Measurements from ENCODE around the gene CARM1. TPM values are rescaled to one million over a fixed set of nuclear protein-coding genes. Genes with fewer than 3 reads are reported as not detected.

Gene CARM1
- total RNA-seq, 1 experiment from 2014 or later, result 63.7 TPM

DNA sequence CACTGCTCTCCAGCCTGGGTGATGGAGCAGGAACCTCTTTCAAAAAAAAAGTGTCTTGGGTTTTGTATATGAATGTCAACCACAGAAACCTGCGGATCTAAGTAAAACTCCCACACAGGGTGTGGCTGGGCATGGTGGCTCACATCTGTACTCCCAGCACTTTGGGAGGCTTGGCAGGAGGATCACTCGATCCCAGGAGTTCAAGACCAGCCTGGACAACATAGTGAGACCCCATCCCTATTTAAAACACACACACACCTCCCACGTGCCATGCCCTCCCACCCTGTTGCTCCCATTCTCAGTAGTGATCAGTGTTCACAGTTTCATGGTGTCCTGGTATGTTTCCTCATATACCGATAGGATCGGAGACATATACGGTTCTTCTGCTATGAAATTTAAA, 44.5 kb upstream of the CARM1 start:
- H4K20me1 ChIP-seq (ENCODE audit: insufficient read depth), result no peaks in the 10 kb centered on the region
- DNase-seq, result no peak
- H3K4me2 ChIP-seq, result no peak overlapping the region
- no peak overlapping the region for H3K27ac ChIP-seq
- intact Hi-C loops (cut with micrococcal nuclease; ENCODE audit: unreplicated experiment), result no loop called here
- TF ChIP-seq, protein P1, sequence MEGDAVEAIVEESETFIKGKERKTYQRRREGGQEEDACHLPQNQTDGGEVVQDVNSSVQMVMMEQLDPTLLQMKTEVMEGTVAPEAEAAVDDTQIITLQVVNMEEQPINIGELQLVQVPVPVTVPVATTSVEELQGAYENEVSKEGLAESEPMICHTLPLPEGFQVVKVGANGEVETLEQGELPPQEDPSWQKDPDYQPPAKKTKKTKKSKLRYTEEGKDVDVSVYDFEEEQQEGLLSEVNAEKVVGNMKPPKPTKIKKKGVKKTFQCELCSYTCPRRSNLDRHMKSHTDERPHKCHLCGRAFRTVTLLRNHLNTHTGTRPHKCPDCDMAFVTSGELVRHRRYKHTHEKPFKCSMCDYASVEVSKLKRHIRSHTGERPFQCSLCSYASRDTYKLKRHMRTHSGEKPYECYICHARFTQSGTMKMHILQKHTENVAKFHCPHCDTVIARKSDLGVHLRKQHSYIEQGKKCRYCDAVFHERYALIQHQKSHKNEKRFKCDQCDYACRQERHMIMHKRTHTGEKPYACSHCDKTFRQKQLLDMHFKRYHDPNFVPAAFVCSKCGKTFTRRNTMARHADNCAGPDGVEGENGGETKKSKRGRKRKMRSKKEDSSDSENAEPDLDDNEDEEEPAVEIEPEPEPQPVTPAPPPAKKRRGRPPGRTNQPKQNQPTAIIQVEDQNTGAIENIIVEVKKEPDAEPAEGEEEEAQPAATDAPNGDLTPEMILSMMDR (conservative IDR thresholded peaks at IDR 0.05), result no peak
- no peak for TF ChIP-seq EZH2 (IDR thresholded peaks at IDR 0.05; ENCODE audit: low read depth)
- H3K36me3 ChIP-seq (ENCODE audit: low read depth), result peaks cover 6% of the 10 kb centered on the region; the same call in 1 of the 2 replicates
- ChIA-PET POLR2A (ENCODE audit: unreplicated experiment) (interaction anchor here (0.7 kb wide), 1 partner anchor 9 kb away, joined by 4 read pairs; the partner anchor contains the start of gene TMED1), CTCF (no interaction called here)
- H3K79me2 ChIP-seq (ENCODE audit: low read depth), result no peaks in the 10 kb centered on the region
- H3K4me3 ChIP-seq, result no peak overlapping the region
- no peak overlapping the region for H2AFZ ChIP-seq
- H3F3A ChIP-seq (ENCODE audit: insufficient read depth, low read depth), result peaks cover 8% of the 10 kb centered on the region; the same call in 1 of the 2 replicates
- no peaks in the 10 kb centered on the region for H3K9me3 ChIP-seq (ENCODE audit: insufficient read depth, low read depth)
- no peaks in the 10 kb centered on the region for H3K9me2 ChIP-seq (ENCODE audit: insufficient read depth)
- H3K27me3 ChIP-seq (ENCODE audit: insufficient read depth, low read depth), result no peaks in the 10 kb centered on the region
- BruUV-seq (replicated peaks), result no TSS peak
- no peaks in the 10 kb centered on the region for H3K4me1 ChIP-seq (replicated peaks; ENCODE audit: insufficient read depth)

DNA sequence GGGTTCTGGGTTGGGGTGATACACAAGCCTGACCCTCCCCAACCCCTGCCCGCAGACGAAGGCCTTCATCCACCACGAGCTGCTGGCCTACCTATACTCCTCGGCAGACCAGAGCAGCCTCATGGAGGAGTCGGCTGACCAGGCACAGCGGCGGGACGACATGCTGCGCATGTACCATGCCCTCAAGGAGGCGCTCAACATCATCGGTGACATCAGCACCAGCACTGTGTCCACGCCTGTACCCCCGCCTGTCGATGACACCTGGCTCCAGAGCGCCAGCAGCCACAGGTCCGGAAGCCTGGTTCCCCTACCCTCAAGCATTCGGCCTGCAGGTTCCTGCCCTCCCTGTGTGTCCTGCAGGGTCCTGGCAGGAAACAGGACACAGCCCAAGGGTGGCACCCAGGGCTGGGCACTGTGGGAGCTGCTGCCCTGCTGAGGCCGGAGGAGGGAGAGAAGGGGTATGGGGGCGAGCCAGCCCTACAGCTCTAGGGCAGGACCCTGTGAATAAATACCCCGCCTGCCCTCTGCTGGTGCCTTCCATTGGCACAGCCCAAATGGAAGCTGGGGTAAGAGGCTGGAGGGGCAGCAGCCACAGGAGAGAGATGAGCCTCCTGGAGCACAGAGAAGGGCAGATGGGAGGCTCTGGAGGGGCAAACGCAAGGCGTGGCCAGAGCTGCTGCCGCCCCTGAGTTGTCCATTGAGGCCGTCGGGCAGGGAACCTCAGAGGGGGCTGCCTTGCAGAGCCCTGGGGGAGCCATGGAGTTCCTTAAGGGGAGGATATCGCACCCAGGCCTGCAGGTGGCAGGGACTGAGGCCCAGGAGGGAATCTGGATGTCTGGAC, 42.2 kb upstream of the CARM1 start:
- peaks cover 13% of the 10 kb centered on the region for H3K36me3 ChIP-seq (ENCODE audit: low read depth)
- ChIA-PET CTCF (interaction anchor here (0.5 to 0.9 kb wide), 2 partner anchors 35 to 125 kb away, joined by 3 read pairs; no protein-coding TSS in a partner anchor), POLR2A (ENCODE audit: unreplicated experiment) (interaction anchor here (0.8 kb wide), 1 partner anchor 438 kb away, joined by 3 read pairs; no protein-coding TSS in a partner anchor)
- H3K4me2 ChIP-seq, result no peak overlapping the region
- DNase-seq, result no peak
- no peaks in the 10 kb centered on the region for H3K79me2 ChIP-seq (ENCODE audit: low read depth)
- no peak overlapping the region for H3K27ac ChIP-seq
- TF ChIP-seq, protein P1 (conservative IDR thresholded peaks at IDR 0.05), result peak; percentile 40; the same call in 1 of the 2 replicates
- no peak for TF ChIP-seq EZH2 (IDR thresholded peaks at IDR 0.05; ENCODE audit: low read depth)
- no peaks in the 10 kb centered on the region for H3K9me2 ChIP-seq (ENCODE audit: insufficient read depth)
- no TSS peak for BruUV-seq (replicated peaks)
- H3K4me3 ChIP-seq, result no peak overlapping the region
- no peak overlapping the region for H2AFZ ChIP-seq
- H3K9me3 ChIP-seq (ENCODE audit: insufficient read depth, low read depth), result no peaks in the 10 kb centered on the region
- no peaks in the 10 kb centered on the region for H3K27me3 ChIP-seq (ENCODE audit: insufficient read depth, low read depth)
- no peaks in the 10 kb centered on the region for H4K20me1 ChIP-seq (ENCODE audit: insufficient read depth)
- intact Hi-C loops (cut with micrococcal nuclease; ENCODE audit: unreplicated experiment), result no loop called here
- H3F3A ChIP-seq (ENCODE audit: insufficient read depth, low read depth), result peaks cover 20% of the 10 kb centered on the region
- H3K4me1 ChIP-seq (replicated peaks; ENCODE audit: insufficient read depth), result no peaks in the 10 kb centered on the region

DNA sequence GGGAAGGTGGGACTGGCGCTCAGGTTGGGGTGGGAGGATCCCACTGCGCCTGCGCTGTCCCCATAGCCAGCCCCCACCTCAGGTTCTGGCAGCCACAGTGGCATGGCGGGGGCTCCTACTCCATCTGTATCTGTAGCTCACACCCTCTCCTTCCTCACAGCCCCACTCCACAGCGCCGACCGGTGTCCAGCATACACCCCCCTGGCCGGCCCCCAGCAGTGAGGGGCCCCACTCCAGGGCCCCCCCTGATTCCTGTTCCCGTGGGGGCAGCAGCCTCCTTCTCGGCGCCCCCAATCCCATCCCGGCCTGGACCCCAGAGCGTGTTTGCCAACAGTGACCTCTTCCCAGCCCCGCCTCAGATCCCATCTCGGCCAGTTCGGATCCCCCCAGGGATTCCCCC, 41.4 kb upstream of the CARM1 start:
- DNase-seq, result no peak
- no peak overlapping the region for H3K4me3 ChIP-seq
- H3K9me3 ChIP-seq (ENCODE audit: insufficient read depth, low read depth), result no peaks in the 10 kb centered on the region
- POLR2A ChIA-PET (ENCODE audit: unreplicated experiment), result no interaction called here
- no peak overlapping the region for H3K4me2 ChIP-seq
- H4K20me1 ChIP-seq (ENCODE audit: insufficient read depth), result no peaks in the 10 kb centered on the region
- CTCF ChIA-PET, result no interaction called here
- TF ChIP-seq EZH2 (IDR thresholded peaks at IDR 0.05; ENCODE audit: low read depth), result no peak
- TF ChIP-seq, protein P1 (conservative IDR thresholded peaks at IDR 0.05), result no peak
- H3K9me2 ChIP-seq (ENCODE audit: insufficient read depth), result no peaks in the 10 kb centered on the region
- H3K36me3 ChIP-seq (ENCODE audit: low read depth), result peaks cover 8% of the 10 kb centered on the region
- peaks cover 28% of the 10 kb centered on the region for H3F3A ChIP-seq (ENCODE audit: insufficient read depth, low read depth)
- no peaks in the 10 kb centered on the region for H3K27me3 ChIP-seq (ENCODE audit: insufficient read depth, low read depth)
- H3K4me1 ChIP-seq (replicated peaks; ENCODE audit: insufficient read depth), result 0 out of 2 replicates have a peak, but pooled peaks cover under 1% of the 10 kb centered on the region
- intact Hi-C loops (cut with micrococcal nuclease; ENCODE audit: unreplicated experiment), result no loop called here
- H2AFZ ChIP-seq, result no peak overlapping the region
- no peak overlapping the region for H3K27ac ChIP-seq
- H3K79me2 ChIP-seq (ENCODE audit: low read depth), result 0 out of 2 replicates have a peak, but pooled peaks cover under 1% of the 10 kb centered on the region
- no TSS peak for BruUV-seq (replicated peaks)
